GM08714 (cell line): ENCODE data around the gene DHH.
"Not testable (repeated sequence)": the region's sequence is repeated elsewhere in the genome, so short reads cannot be mapped to it uniquely, and the experiment has no call there.

Source experiments
- H3K4me3 ChIP-seq: fragments of 200-500 bp; sonication (Bioruptor generic); 2 replicates; pipeline ENCODE4 v1.5.1; 2014; ENCODE audit warnings: mild to moderate bottlenecking, low read length, inconsistent platforms
- ZNF274 ChIP-seq: IDR thresholded peaks from 2 replicates; pipeline ENCODE4 v1.6.1; 2012; ENCODE audit warnings: mild to moderate bottlenecking, low read depth, low read length

DHH gene

GRCh38 chr12:49068879-49069506, 25.6 kb downstream of the DHH start:
- no peak for TF ChIP-seq ZNF274
- peak overlapping the region; percentile 70 for H3K4me3 ChIP-seq

- no peak overlapping the region for H3K4me3 ChIP-seq
- no peak for TF ChIP-seq ZNF274
These were observed 28.5 kb downstream of the DHH start for GRCh38 chr12:49066120-49066519.

DNA sequence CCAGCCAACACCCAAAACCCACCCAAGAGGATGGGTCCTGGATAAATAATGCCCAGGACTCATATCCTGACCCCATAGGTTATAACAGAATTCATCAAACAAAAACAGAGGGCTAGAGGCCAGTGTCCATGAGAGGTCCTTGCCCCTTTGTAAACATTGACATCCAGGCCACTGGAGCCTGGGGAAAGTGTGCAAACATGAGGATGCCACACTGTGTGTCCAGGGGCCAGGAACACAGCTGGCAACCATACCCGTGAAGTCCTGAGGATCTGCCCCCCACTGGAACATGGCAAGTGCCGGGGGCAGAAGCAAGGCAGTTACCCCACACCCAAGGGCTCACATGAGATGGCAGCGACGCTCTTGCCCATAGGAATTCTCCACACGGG, 29.8 kb downstream of the DHH start:
- no peak for TF ChIP-seq ZNF274
- no peak overlapping the region for H3K4me3 ChIP-seq

GRCh38 chr12:49061916-49062315, 32.7 kb downstream of the DHH start:
- H3K4me3 ChIP-seq, result not testable (repeated sequence)

DNA sequence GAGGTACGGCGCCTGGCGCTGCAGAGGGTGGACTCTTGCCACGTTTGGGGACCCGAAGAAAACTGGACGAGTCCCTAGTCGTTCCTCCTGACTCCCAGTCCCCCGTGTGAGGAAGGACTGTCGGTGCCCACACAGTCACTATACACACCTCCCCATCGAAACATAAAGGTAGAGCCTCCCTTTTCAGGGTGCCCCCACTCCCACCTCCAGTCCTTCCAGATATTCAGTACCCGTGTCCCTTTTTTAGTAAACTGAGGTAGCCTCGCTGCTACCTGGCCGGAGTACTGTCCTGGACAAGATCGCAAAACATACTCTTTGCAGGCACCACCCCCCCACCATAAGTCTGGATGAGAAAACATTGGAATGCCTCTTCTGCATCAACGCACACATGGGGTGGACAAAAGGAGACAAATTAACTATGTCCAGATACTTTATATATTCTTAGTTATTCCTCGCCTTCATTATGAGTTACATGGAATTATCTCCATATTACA, 33.4 kb downstream of the DHH start:
- TF ChIP-seq ZNF274, result no peak
- peak overlapping the region; percentile 95 for H3K4me3 ChIP-seq

DNA sequence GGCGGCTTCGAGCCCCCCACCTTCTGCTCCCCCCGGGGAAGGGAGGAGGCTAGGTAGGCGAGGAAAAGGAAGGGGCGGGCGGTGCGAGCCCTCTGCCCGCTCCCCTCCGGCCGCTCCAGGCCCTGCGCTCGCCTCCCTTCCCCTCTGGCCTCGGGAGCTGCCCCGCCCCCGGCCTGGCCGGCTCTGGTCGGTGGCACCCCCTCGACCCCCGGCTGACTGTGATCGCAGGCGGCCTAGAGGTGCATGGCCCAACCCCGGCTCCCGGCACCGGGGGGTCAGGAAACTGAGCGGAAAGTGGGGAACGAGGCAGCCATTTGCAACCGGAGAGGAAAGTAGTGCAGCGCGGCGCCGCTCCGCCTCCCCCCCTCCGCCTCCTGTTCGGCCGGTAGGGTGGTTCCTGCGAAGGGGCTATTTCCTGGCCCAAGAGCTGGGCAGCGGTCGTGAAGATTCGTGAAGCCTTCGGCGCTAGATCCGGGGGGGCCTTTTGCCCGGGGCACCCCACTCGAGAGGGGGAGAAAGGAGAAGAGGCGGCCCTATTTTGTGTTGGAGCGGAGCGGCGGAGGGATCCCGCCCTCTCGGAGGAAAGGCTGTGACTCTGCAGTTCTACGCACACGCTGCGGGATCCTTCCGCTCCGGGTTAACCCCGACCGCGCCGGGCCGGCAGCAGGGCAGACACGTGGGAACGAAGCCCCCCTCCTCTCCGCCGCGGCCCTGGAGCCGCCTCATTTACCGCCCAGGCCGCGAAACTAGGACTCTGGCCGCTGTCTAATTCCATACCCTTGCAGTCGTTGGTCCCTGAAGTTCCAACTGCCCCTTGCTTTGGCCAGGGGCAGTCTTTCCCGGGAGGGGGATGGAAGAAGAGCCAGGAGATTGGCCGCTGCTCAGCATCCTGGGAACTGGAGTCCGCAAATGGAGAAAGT, 34.1 kb downstream of the DHH start, which contains the start of gene KMT2D:
TSS of gene KMT2D (minus strand) at position 558 of the 920 bp plus-strand sequence. CDS start 5,470 bp downstream, outside the sequence.
- peak within 1 kb of the TSS; percentile 95 for H3K4me3 ChIP-seq
- TF ChIP-seq ZNF274, result no peak

DNA sequence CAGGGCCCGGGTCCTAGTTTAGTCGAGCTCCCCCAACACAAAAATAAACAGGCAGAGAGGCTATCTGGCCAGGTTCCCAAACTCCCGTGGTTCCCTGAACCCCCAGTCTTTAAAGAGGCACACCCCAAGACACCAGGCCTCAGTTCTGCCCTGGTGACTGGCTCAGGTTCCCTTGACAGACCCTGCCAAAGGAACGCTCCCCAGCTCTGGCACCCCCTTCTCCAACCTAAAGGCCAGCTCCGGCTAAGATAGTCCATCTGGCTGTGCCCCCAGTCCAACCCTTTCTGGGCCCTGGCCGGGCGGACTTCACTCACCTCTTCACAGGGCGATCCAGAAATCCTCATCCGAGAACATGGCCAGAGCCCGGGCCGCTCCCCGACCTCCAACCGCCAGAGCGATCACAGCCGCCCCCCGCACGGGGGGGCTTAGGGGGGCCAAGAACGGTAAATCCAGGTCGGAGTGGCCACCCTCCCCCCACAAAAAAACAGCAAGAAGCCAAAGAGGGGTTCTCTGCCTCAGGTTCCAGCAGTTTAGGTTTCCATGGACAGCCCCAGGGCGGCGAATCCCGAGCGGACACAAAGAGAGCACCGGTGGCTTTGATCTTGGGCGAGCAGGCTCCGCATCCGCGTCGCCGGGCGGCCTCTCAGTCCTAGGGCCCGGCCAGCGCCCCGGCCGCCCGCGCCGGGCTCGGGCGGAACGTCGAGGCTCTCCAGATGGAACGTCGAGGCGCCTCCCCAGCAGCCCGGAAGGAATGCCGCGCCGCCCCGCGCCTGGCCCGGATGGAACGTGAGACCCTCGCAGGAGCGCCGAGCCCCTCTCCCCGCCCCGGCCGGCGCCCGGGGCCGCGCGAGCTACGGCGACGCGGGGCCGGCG, 35.1 kb downstream of the DHH start:
- no peak for TF ChIP-seq ZNF274
- H3K4me3 ChIP-seq, result peak overlapping the region; percentile 95

DNA sequence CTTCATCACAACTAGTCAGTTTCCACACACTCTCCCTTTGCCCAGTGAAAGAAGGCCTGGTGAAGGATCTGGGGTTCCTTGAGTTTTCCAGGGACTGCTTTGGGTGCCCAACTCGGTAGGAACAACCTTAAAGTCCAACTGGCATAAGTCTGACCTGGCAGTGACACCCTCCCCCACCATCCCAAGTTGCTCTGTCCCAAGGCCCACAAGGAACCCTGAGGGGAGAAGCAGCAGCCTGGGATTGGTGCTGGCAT, 35.6 kb downstream of the DHH start:
- H3K4me3 ChIP-seq, result peak overlapping the region; percentile 95
- TF ChIP-seq ZNF274, result no peak

- TF ChIP-seq ZNF274, result no peak
These were observed 36.1 kb downstream of the DHH start for GRCh38 chr12:49058366-49059044.

GRCh38 chr12:49057888-49058287, 36.7 kb downstream of the DHH start:
- H3K4me3 ChIP-seq, result peak overlapping the region; percentile 95
- no peak for TF ChIP-seq ZNF274

More at GRCh38 chr12:49058366-49059044, 36.1 kb downstream of the DHH start:
- peak overlapping the region; percentile 95 for H3K4me3 ChIP-seq

GRCh38 chr12:49055978-49056754, 38.4 kb downstream of the DHH start:
- TF ChIP-seq ZNF274, result no peak
- H3K4me3 ChIP-seq, result peak overlapping the region; percentile 95

DNA sequence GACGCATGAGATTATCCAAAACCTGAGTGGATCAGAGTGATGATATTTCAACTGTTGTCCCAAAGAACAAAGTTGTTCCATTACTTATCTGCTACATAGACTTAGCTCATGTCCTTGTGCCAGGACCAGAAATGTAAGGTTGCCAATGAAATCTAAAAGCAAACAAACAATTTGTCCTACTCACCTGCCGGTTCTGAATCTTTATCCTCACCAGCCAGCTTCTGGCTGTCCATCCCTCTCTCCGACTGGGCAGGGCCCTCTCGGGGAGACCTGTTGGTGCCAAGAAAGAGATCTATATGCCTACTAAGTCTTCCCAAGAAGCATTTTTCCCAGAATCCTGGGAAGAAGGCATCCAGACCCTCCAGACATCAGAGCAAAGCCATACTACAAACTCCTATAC, 39.5 kb downstream of the DHH start:
- H3K4me3 ChIP-seq, result no peak overlapping the region
- TF ChIP-seq ZNF274, result no peak

- H3K4me3 ChIP-seq, result no peak overlapping the region
- TF ChIP-seq ZNF274, result no peak
These were observed 40.1 kb downstream of the DHH start for GRCh38 chr12:49054524-49054923.
